WERI-Rb-1 (cell line): ENCODE measurements around the gene SH3BP4.

Experiments used
- DNase-seq: peaks from one replicate; pipeline ENCODE4 v3.0.0-alpha.2; 2020
- H3K27ac ChIP-seq: fragments of 250-450 bp; sonication (Bioruptor Pico); 2 replicates; pipeline ENCODE4 v1.5.1; 2020; ENCODE audit warnings: mild to moderate bottlenecking, moderate library complexity
- H3K27me3 ChIP-seq: fragments of 250-450 bp; sonication (Bioruptor Pico); 2 replicates; pipeline ENCODE4 v1.5.1; 2021; ENCODE audit warnings: mild to moderate bottlenecking, low read depth, moderate library complexity; ENCODE audit not compliant: insufficient read depth, severe bottlenecking
- H3K36me3 ChIP-seq: fragments of 250-450 bp; sonication (Bioruptor Pico); 2 replicates; pipeline ENCODE4 v1.5.1; 2020; ENCODE audit warnings: mild to moderate bottlenecking, moderate library complexity
- H3K4me3 ChIP-seq: 2 replicates; pipeline ENCODE4 v1.5.1; 2011; ENCODE audit warnings: low read depth, mild to moderate bottlenecking, control low read depth, low read length
- H3K9me3 ChIP-seq: fragments of 250-450 bp; sonication (Bioruptor Pico); 2 replicates; pipeline ENCODE4 v1.5.1; 2021; ENCODE audit warnings: mild to moderate bottlenecking, moderate library complexity; ENCODE audit not compliant: severe bottlenecking
- CTCF ChIP-seq: IDR thresholded peaks from 2 replicates; pipeline ENCODE4 v1.5.1; 2011; ENCODE audit warnings: low read depth, mild to moderate bottlenecking, control low read depth, inconsistent platforms, low read length

Gene SH3BP4

GRCh38 chr2:234951664-234952269 lies at the start of gene SH3BP4:
TSS of gene SH3BP4 (plus strand) at chr2:234952017. CDS start at chr2:235035003, 82,986 bp downstream.
- Histone ChIP-seq H3K9me3 (peaks cover 5% of the 10 kb centered on the region), H3K36me3 (peaks cover 31% of the 10 kb centered on the region), H3K4me3 (peak within 1 kb of the TSS; percentile 90), H3K27ac (peak within 1 kb of the TSS; percentile 95), H3K27me3 (no peaks in the 10 kb centered on the region)
- TF ChIP-seq CTCF = no peak
- DNase-seq = peak; percentile 80

GRCh38 chr2:234904785-234905184 lies 47.0 kb upstream of the SH3BP4 start:
- no peak overlapping the region for H3K4me3 ChIP-seq
- H3K36me3 ChIP-seq = no peaks in the 10 kb centered on the region
- TF ChIP-seq CTCF = no peak
- no peak overlapping the region for H3K27ac ChIP-seq
- no peak for DNase-seq
- H3K9me3 ChIP-seq = no peaks in the 10 kb centered on the region
- H3K27me3 ChIP-seq = no peaks in the 10 kb centered on the region

GRCh38 chr2:234905547-234906265 lies 46.1 kb upstream of the SH3BP4 start:
- no peaks in the 10 kb centered on the region for H3K36me3 ChIP-seq
- no peak for DNase-seq
- no peaks in the 10 kb centered on the region for H3K9me3 ChIP-seq
- no peak for TF ChIP-seq CTCF
- H3K27me3 ChIP-seq = no peaks in the 10 kb centered on the region
- no peak overlapping the region for H3K4me3 ChIP-seq
- no peak overlapping the region for H3K27ac ChIP-seq

GRCh38 chr2:234910186-234910679 lies 41.6 kb upstream of the SH3BP4 start:
- Histone ChIP-seq H3K27me3 (no peaks in the 10 kb centered on the region), H3K9me3 (no peaks in the 10 kb centered on the region), H3K36me3 (no peaks in the 10 kb centered on the region), H3K4me3 (no peak overlapping the region), H3K27ac (no peak overlapping the region)
- TF ChIP-seq CTCF = no peak
- no peak for DNase-seq

- Histone ChIP-seq H3K27me3 (no peaks in the 10 kb centered on the region), H3K9me3 (no peaks in the 10 kb centered on the region), H3K27ac (no peak overlapping the region), H3K4me3 (no peak overlapping the region), H3K36me3 (no peaks in the 10 kb centered on the region)
- DNase-seq = no peak
- no peak for TF ChIP-seq CTCF
These were observed 40.5 kb upstream of the SH3BP4 start for GRCh38 chr2:234911271-234911670.
